Ovary (tissue), 9 donors: ENCODE data around the gene MGAT5B. TPM values are rescaled to one million over a fixed set of nuclear protein-coding genes. Genes with fewer than 3 reads are reported as not detected.

Experiments
- DNase-seq, 5 donors: peaks; one replicate each; pipeline ENCODE4 v3.0.0-alpha.2; 2019 to 2020
- H3K27ac ChIP-seq, 2 donors: fragments of 200-600 bp; one replicate each; pipeline versions ENCODE4 v1.5.1 to v1.8.0; 2019 to 2022
- H3K27me3 ChIP-seq: fragments of 200-600 bp; one replicate; pipeline ENCODE4 v1.8.0; 2022
- H3K36me3 ChIP-seq: fragments of 200-600 bp; sonication (generic); one replicate; pipeline ENCODE4 v1.5.1; 2019
- H3K4me1 ChIP-seq: one replicate; pipeline ENCODE4 v1.8.1; 2013; ENCODE audit warnings: mild to moderate bottlenecking, moderate library complexity; ENCODE audit not compliant: insufficient read depth
- H3K4me3 ChIP-seq: fragments of 200-600 bp; sonication (generic); one replicate; pipeline ENCODE4 v1.5.1; 2017
- H3K9me3 ChIP-seq, 2 donors: fragments of 200-600 bp in 1 of 2; sonication (generic) in 1 of 2; one replicate each; pipeline versions ENCODE4 v1.5.1 to v1.8.1; 2013 to 2019; ENCODE audit warnings: mild to moderate bottlenecking in 1 of 2, moderate library complexity in 1 of 2
- EP300 ChIP-seq: sonication (generic); formaldehyde crosslinking; IDR thresholded peaks from one replicate; pipeline ENCODE4 v1.6.1; 2017; ENCODE audit warnings: antibody characterized with exemption
- POLR2A ChIP-seq: fragments of 450-650 bp; IDR thresholded peaks from one replicate; pipeline ENCODE4 v1.6.1; 2017; ENCODE audit warnings: antibody characterized with exemption, mild to moderate bottlenecking, moderate library complexity
- WGBS, 3 donors: extraction: QIAGEN DNeasy Blood & Tissue Kit in 1 of 3; methylation state at CpG; one replicate each; pipeline versions ENCODE4 v1.1.5 to v1.1.7; 2013 to 2017; 5-methylcytosine and 5-hydroxymethylcytosine counted together
- intact Hi-C, 4 donors: fragments of 100-400 bp; cut with DNase I; formaldehyde crosslinking; loops; one replicate each; pipeline versions ENCODE4 v1.11.0 to v1.15.1; 2022 to 2023
- polyA plus RNA-seq, 2 donors: library from polyadenylated mRNA; stranded (reverse); fragments of 200-250 nt in 1 of 2; fragments of 350-450 nt in 1 of 2; fragmentation: Illumina TruSeq in 1 of 2; extraction: RNeasy Lipid Tissue Mini Kit (QIAGEN cat#74804) in 1 of 2; gene quantifications; one replicate each; pipeline ENCODE4 v1.2.3, GENCODE V29; 2013 to 2014
- total RNA-seq, 7 donors: library from RNA; depleted of rRNA in 2 of 7; stranded (reverse); fragments of >200 nt in 2 of 7; fragmentation: NEBNext Ultra II Directional in 3 of 7; extraction: Animal tissue kit (Norgen Biotek cat#: 25700) in 3 of 7; gene quantifications; one replicate each; pipeline versions ENCODE4 v1.1.0 to v1.2.4, GENCODE V29; 2016 to 2023
- TF ChIP-seq, protein P1 (sequence below), 3 donors: fragments of 450-650 bp in 2 of 3; fragments of 200-600 bp in 1 of 3; IDR thresholded peaks; one replicate each; pipeline versions ENCODE4 v1.5.1 to v1.8.0; 2016 to 2022; ENCODE audit warnings: antibody characterized with exemption in 3 of 3, mild to moderate bottlenecking in 1 of 3
- donor health status: DM: no; HTN: no; CAD: no; lungs with moderate emphysema.
- donor health status: DM: no; HTN: no; CAD: no.
- donor health status: Bipolar disorder and iron deficiency.
- donor health status: DM: yes; HTN: yes; CAD: no.
- donor health status: DM: no; HTN: no; CAD: no.
- donor health status: DM: yes; HTN: yes; CAD: no.

MGAT5B gene
- total and polyA plus RNA-seq, 9 donors = 0.23 to 3.6 (median 0.77) TPM; not detected in 1

DNA sequence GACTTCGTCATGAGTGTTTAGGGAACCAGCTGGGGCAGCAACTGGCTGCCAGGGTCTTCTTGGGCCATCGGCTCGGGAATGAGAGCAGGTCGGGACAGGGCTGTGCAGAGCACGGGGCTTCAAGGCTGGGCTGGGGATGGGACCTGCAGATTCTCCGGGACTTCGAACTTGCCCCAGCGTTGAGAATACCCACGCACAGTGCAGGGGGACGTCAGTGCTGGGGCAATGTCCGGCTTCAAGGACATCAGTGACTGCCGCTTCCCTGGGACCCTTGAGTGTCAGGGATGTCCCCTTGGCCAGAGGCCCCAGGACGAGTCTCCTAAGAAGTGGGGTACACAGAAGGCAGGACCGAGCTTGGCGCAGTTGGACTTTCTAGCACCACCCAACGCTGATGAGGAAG is 76.3 kb downstream of the MGAT5B start:
- H3K4me1 ChIP-seq = no peaks in the 10 kb centered on the region
- H3K27ac ChIP-seq = no peak overlapping the region
- no peak for DNase-seq
- 76 to 80% (median 79%) methylated on average over 16 of the region's 16 CpGs for WGBS, 3 donors
- TF ChIP-seq POLR2A (no peak), EP300 (no peak)
- TF ChIP-seq, protein P1, sequence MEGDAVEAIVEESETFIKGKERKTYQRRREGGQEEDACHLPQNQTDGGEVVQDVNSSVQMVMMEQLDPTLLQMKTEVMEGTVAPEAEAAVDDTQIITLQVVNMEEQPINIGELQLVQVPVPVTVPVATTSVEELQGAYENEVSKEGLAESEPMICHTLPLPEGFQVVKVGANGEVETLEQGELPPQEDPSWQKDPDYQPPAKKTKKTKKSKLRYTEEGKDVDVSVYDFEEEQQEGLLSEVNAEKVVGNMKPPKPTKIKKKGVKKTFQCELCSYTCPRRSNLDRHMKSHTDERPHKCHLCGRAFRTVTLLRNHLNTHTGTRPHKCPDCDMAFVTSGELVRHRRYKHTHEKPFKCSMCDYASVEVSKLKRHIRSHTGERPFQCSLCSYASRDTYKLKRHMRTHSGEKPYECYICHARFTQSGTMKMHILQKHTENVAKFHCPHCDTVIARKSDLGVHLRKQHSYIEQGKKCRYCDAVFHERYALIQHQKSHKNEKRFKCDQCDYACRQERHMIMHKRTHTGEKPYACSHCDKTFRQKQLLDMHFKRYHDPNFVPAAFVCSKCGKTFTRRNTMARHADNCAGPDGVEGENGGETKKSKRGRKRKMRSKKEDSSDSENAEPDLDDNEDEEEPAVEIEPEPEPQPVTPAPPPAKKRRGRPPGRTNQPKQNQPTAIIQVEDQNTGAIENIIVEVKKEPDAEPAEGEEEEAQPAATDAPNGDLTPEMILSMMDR (IDR thresholded peaks at IDR 0.05) = no peak
- intact Hi-C loops = no loop called here
- H3K4me3 ChIP-seq = no peak overlapping the region
- no peaks in the 10 kb centered on the region for H3K36me3 ChIP-seq
- no peaks in the 10 kb centered on the region for H3K27me3 ChIP-seq
- no peaks in the 10 kb centered on the region for H3K9me3 ChIP-seq

GRCh38 chr17:76946111-76946771 is 78.0 kb downstream of the MGAT5B start:
- Histone ChIP-seq H3K36me3 (no peaks in the 10 kb centered on the region), H3K27ac (no peak overlapping the region), H3K9me3 (no peaks in the 10 kb centered on the region), H3K27me3 (no peaks in the 10 kb centered on the region), H3K4me1 (no peaks in the 10 kb centered on the region), H3K4me3 (no peak overlapping the region)
- WGBS, 3 donors = 73 to 79% (median 73%) methylated on average over 18 of the region's 18 CpGs
- intact Hi-C loops = no loop called here
- DNase-seq = no peak
- TF ChIP-seq, protein P1 (IDR thresholded peaks at IDR 0.05) = no peak
- no peak for TF ChIP-seq POLR2A
- TF ChIP-seq EP300 = no peak

DNA sequence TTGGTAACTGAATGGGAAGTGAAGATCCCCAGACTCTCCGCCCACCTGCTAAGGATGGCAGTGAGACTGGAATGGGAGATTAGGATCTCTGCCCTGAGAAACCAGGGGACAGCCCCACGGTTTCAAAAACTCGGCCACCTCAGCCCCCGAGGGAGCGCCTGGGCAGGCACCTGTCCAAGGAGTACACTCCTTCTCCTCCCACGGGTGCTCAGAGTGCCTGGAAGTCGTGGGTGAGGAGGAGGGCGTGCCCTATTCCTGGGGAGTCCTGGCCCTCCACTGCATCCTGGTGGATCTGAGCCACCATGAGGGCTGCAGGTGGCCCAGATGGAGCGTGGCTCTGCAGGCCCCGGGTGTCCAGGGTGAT is 78.5 kb downstream of the MGAT5B start:
- no peaks in the 10 kb centered on the region for H3K27me3 ChIP-seq
- DNase-seq = no peak
- no peak for TF ChIP-seq POLR2A
- no peak for TF ChIP-seq EP300
- TF ChIP-seq, protein P1 (IDR thresholded peaks at IDR 0.05) = no peak
- no peaks in the 10 kb centered on the region for H3K36me3 ChIP-seq
- intact Hi-C loops = no loop called here
- no peak overlapping the region for H3K27ac ChIP-seq
- WGBS, 3 donors = 30 to 49% (median 46%) methylated on average over 9 to 10 of the region's 10 CpGs
- H3K9me3 ChIP-seq = no peaks in the 10 kb centered on the region
- no peaks in the 10 kb centered on the region for H3K4me1 ChIP-seq
- H3K4me3 ChIP-seq = no peak overlapping the region

DNA sequence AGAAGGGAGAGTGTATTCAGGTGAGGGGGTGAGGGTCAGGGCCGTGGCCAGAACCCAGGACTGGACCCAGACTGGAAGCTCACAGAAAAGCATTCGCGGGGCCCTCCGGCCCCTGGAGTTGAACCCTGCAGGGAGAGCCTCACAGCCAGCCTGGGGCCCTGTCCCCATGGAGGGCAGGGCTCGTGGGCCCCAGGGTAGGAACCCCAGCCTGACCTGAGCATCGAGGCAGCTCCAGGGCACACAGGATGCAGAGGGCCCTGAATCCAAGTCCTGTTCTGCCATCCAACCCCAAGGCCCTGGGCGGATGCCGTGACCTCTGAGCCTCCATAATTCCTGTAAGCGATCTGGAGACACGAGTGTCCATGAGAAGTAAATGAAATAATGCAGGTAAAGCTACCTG is 79.1 kb downstream of the MGAT5B start:
- WGBS, 3 donors = 84 to 87% (median 85%) methylated on average over 8 to 10 of the region's 10 CpGs
- Histone ChIP-seq H3K36me3 (no peaks in the 10 kb centered on the region), H3K4me3 (no peak overlapping the region), H3K9me3 (no peaks in the 10 kb centered on the region), H3K27ac (no peak overlapping the region), H3K4me1 (no peaks in the 10 kb centered on the region), H3K27me3 (no peaks in the 10 kb centered on the region)
- intact Hi-C loops = no loop called here
- TF ChIP-seq POLR2A (no peak), EP300 (no peak)
- TF ChIP-seq, protein P1 (IDR thresholded peaks at IDR 0.05) = no peak
- no peak for DNase-seq
